HepG2 (cell line): ENCODE data around the gene FXR2. TPM values are rescaled to one million over a fixed set of nuclear protein-coding genes. Genes with fewer than 3 reads are reported as not detected.

Source experiments
- ATAC-seq: fragments of 200-7000 bp; cut with Tn5 transposase; 3 replicates; pipeline ENCODE4 v1.9.1; 2020; ENCODE audit warnings: mild to moderate bottlenecking, moderate library complexity
- BruUV-seq: library from RNA; stranded (reverse); fragments of 400-500 nt; replicated peaks from 2 replicates; lab custom pipeline; 2021; lab: Mats Ljungman, UMichigan
- CTCF ChIA-PET: fragments of 300-600 bp; formaldehyde crosslinking; extraction: SDS; loops from one replicate; lab custom pipeline; 2021; ENCODE audit warnings: low total read pairs, inconsistent platforms, low intra/inter-chr PET ratio; lab: Yijun Ruan, JAX
- POLR2A ChIA-PET: fragments of 350-600 bp; sonication (Branson Sonifier 250); formaldehyde crosslinking; loops from one replicate; lab custom pipeline; 2020; ENCODE audit warnings: antibody characterized with exemption, inconsistent platforms; lab: Yijun Ruan, JAX
- DNase-seq: peaks from one replicate; pipeline ENCODE4 v3.0.0-alpha.2; 2015; ENCODE audit warnings: low spot score
- FAIRE-seq: peaks from 3 replicates; lab custom pipeline; 2011; peaks lifted over from hg19 to GRCh38; lab: Jason Lieb, UNC
- H2AFZ ChIP-seq: one replicate; pipeline ENCODE4 v1.6.1; 2011; ENCODE audit warnings: low read length, inconsistent platforms
- H3K27ac ChIP-seq: fragments of 300-600 bp; 3 replicates; pipeline ENCODE4 v1.8.0; 2011; ENCODE audit warnings: mixed run types, mild to moderate bottlenecking, mixed read lengths, low read length, inconsistent platforms; ENCODE audit not compliant: insufficient read depth; ENCODE audit errors: extremely low read length
- H3K27me3 ChIP-seq, 2 experiments: fragments of 200-600 bp in 1 of 2; 2 replicates in 1 of 2; 3 replicates in 1 of 2; pipeline versions ENCODE4 v1.6.0 to v1.8.0; 2011; ENCODE audit warnings: low read length in 2 of 2, mild to moderate bottlenecking in 2 of 2, moderate library complexity in 2 of 2, inconsistent platforms in 1 of 2; ENCODE audit not compliant: insufficient read depth in 2 of 2, control insufficient read depth in 1 of 2
- H3K36me3 ChIP-seq, 2 experiments: fragments of 200-600 bp in 1 of 2; replicated peaks in 1 of 2; 2 replicates in 1 of 2; 3 replicates in 1 of 2; pipeline versions ENCODE4 v1.5.1 to v1.8.0; 2011; ENCODE audit warnings: low read length in 2 of 2, inconsistent platforms in 1 of 2; ENCODE audit not compliant: insufficient read depth in 2 of 2, control insufficient read depth in 1 of 2
- H3K4me1 ChIP-seq: 2 replicates; pipeline ENCODE4 v1.5.1; 2012; ENCODE audit warnings: low read length, inconsistent platforms; ENCODE audit not compliant: insufficient read depth
- H3K4me2 ChIP-seq: 2 replicates; pipeline ENCODE4 v1.6.0; 2011; ENCODE audit warnings: low read depth, low read length, inconsistent platforms
- H3K4me3 ChIP-seq, 3 experiments: fragments of 200-600 bp in 1 of 3; sonication (generic), shearing (Covaris generic) in 1 of 3; replicated peaks in 1 of 3; 2 replicates each; pipeline ENCODE4 v1.5.1; 2011 to 2016; ENCODE audit warnings: low read length in 3 of 3, inconsistent platforms in 2 of 3, low read depth in 2 of 3, mild to moderate bottlenecking in 2 of 3, control low read depth in 1 of 3, mixed read lengths in 1 of 3; ENCODE audit not compliant: insufficient read depth in 1 of 3
- H3K79me2 ChIP-seq: one replicate; pipeline ENCODE4 v1.6.1; 2011; ENCODE audit warnings: low read length, inconsistent platforms; ENCODE audit not compliant: insufficient read depth
- H3K9ac ChIP-seq: 2 replicates; pipeline ENCODE4 v1.6.0; 2011; ENCODE audit warnings: mild to moderate bottlenecking, low read depth, low read length, inconsistent platforms; ENCODE audit not compliant: insufficient read depth
- H3K9me3 ChIP-seq: 2 replicates; pipeline ENCODE4 v1.5.1; 2012; ENCODE audit warnings: mild to moderate bottlenecking, low read length
- H4K20me1 ChIP-seq: 2 replicates; pipeline ENCODE4 v1.6.0; 2011; ENCODE audit warnings: inconsistent platforms, mild to moderate bottlenecking, low read length, moderate library complexity; ENCODE audit not compliant: insufficient read depth
- HMG20B ChIP-seq: conservative IDR thresholded peaks from 2 replicates; pipeline ENCODE4 v1.6.1; 2016; ENCODE audit warnings: missing genetic modification reagents, missing compliant biosample characterization
- HNF4A ChIP-seq: sonication (generic); formaldehyde crosslinking; IDR thresholded peaks from 2 replicates; pipeline ENCODE4 v1.4.0; 2020; ENCODE audit warnings: missing genetic modification reagents
- HOXA9 ChIP-seq: sonication (generic); formaldehyde crosslinking; IDR thresholded peaks from 2 replicates; pipeline ENCODE4 v1.8.1; 2022; ENCODE audit warnings: missing genetic modification reagents, mild to moderate bottlenecking, moderate library complexity, borderline replicate concordance
- MEIS2 ChIP-seq: sonication (generic); formaldehyde crosslinking; IDR thresholded peaks from 2 replicates; pipeline ENCODE4 v1.9.0; 2021; ENCODE audit warnings: mild to moderate bottlenecking, missing genetic modification reagents
- MTF1 ChIP-seq: sonication (generic); formaldehyde crosslinking; IDR thresholded peaks from 2 replicates; pipeline ENCODE4 v1.5.0; 2020; ENCODE audit warnings: missing genetic modification reagents
- PHB2 ChIP-seq: fragments of 450-650 bp; IDR thresholded peaks from 2 replicates; pipeline ENCODE4 v1.6.1; 2018; ENCODE audit not compliant: partially characterized antibody
- PLRG1 ChIP-seq: fragments of 450-650 bp; conservative IDR thresholded peaks from 2 replicates; pipeline ENCODE4 v1.6.1; 2016
- SNAPC2 ChIP-seq: sonication (generic); formaldehyde crosslinking; IDR thresholded peaks from 2 replicates; pipeline ENCODE4 v1.8.1; 2022; ENCODE audit warnings: mild to moderate bottlenecking, missing genetic modification reagents
- SOX13 ChIP-seq, 3 experiments: fragments of 450-650 bp in 1 of 3; sonication (generic) in 1 of 3; formaldehyde crosslinking in 1 of 3; IDR thresholded peaks in 2 of 3; conservative IDR thresholded peaks in 1 of 3; 2 replicates each; pipeline versions ENCODE4 v1.5.0 to v1.6.1; 2016 to 2020; ENCODE audit warnings: antibody characterized with exemption in 1 of 3, mild to moderate bottlenecking in 1 of 3, missing compliant biosample characterization in 1 of 3, missing genetic modification reagents in 1 of 3, moderate library complexity in 1 of 3
- STAG1 ChIP-seq: sonication (generic); formaldehyde crosslinking; IDR thresholded peaks from 2 replicates; pipeline ENCODE4 v1.4.0; 2020; ENCODE audit warnings: missing genetic modification reagents
- ZFX ChIP-seq: sonication (generic); formaldehyde crosslinking; IDR thresholded peaks from 2 replicates; pipeline ENCODE4 v1.4.0; 2020; ENCODE audit warnings: mild to moderate bottlenecking, low read depth, missing genetic modification reagents, moderate library complexity
- ZNF224 ChIP-seq: sonication (generic); formaldehyde crosslinking; IDR thresholded peaks from 2 replicates; pipeline ENCODE4 v1.5.0; 2020; ENCODE audit warnings: mild to moderate bottlenecking, missing genetic modification reagents
- ZNF563 ChIP-seq: sonication (generic); formaldehyde crosslinking; IDR thresholded peaks from 2 replicates; pipeline ENCODE4 v1.8.0; 2022; ENCODE audit warnings: mild to moderate bottlenecking, moderate library complexity, missing genetic modification reagents
- ZNF598 ChIP-seq: sonication (generic); formaldehyde crosslinking; IDR thresholded peaks from 2 replicates; pipeline ENCODE4 v1.5.1; 2020; ENCODE audit warnings: mild to moderate bottlenecking, missing genetic modification reagents, borderline replicate concordance
- ZNF616 ChIP-seq: sonication (generic); formaldehyde crosslinking; IDR thresholded peaks from 2 replicates; pipeline ENCODE4 v1.5.0; 2020; ENCODE audit warnings: low read depth, mild to moderate bottlenecking, missing genetic modification reagents
- WGBS: methylation state at CpG from one replicate; pipeline ENCODE4 v1.1.6; 2017; ENCODE audit warnings: low lambda C conversion rate; 5-methylcytosine and 5-hydroxymethylcytosine counted together
- in situ Hi-C: cut with HindIII; loops from 2 replicates; pipeline ENCODE4 v1.10.0; 2017; ENCODE audit warnings: low pct_unique_long_range_greater_than_20kb; ENCODE audit not compliant: extremely low pct_ligation_motif_present
- intact Hi-C: fragments of 100-400 bp; cut with micrococcal nuclease; formaldehyde crosslinking; loops from one replicate; pipeline ENCODE4 v1.10.0; 2022; ENCODE audit not compliant: unreplicated experiment
- polyA plus RNA-seq, 8 experiments: library from polyadenylated mRNA; depleted of rRNA in 3 of 8; stranded (reverse) in 7 of 8; unstranded in 1 of 8; fragments of >200 nt; fragmentation: Illumina TruSeq in 4 of 8; extraction: Trizol in 4 of 8; gene quantifications; 2 replicates each; pipeline versions ENCODE4 v1.2.1 to v1.2.3, GENCODE V29; 2011 to 2016; ENCODE audit warnings: low read depth in 4 of 8, missing spikeins in 1 of 8, mixed read lengths in 1 of 8; ENCODE audit not compliant: insufficient read depth in 1 of 8
- total RNA-seq, 5 experiments: library from RNA; depleted of rRNA; stranded (reverse); fragments of >200 nt; fragmentation: Illumina TruSeq; extraction: Trizol; gene quantifications; 2 replicates each; pipeline ENCODE4 v1.2.3, GENCODE V29; 2016; ENCODE audit warnings: low read depth in 1 of 5
- TF ChIP-seq, protein P1 (sequence below): sonication (generic); formaldehyde crosslinking; IDR thresholded peaks from 2 replicates; pipeline ENCODE4 v1.5.0; 2020; ENCODE audit warnings: mild to moderate bottlenecking, missing genetic modification reagents, moderate library complexity

FXR2 gene
- total and polyA plus RNA-seq, 2 of the 13 experiments (the other 11 are each of a cell fraction or from before 2014, with no cell fraction given), result 20.9 to 24.4 TPM

- TF ChIP-seq SNAPC2 (CRISPR knock-in tag), result no peak
- no peak for TF ChIP-seq ZNF224 (CRISPR knock-in tag)
- no peak for TF ChIP-seq ZFX (CRISPR knock-in tag)
- TF ChIP-seq ZNF598 (CRISPR knock-in tag), result no peak
- no peak for TF ChIP-seq HMG20B
- TF ChIP-seq ZNF616 (CRISPR knock-in tag), result no peak
- TF ChIP-seq STAG1 (CRISPR knock-in tag), result peak; percentile 27; the same call in 1 of the 2 replicates
- TF ChIP-seq MEIS2 (CRISPR knock-in tag), result 0 out of 2 replicates have a peak, but pooled peaks have one; percentile 12
- no peak for TF ChIP-seq HOXA9 (CRISPR knock-in tag)
- TF ChIP-seq, protein P1, sequence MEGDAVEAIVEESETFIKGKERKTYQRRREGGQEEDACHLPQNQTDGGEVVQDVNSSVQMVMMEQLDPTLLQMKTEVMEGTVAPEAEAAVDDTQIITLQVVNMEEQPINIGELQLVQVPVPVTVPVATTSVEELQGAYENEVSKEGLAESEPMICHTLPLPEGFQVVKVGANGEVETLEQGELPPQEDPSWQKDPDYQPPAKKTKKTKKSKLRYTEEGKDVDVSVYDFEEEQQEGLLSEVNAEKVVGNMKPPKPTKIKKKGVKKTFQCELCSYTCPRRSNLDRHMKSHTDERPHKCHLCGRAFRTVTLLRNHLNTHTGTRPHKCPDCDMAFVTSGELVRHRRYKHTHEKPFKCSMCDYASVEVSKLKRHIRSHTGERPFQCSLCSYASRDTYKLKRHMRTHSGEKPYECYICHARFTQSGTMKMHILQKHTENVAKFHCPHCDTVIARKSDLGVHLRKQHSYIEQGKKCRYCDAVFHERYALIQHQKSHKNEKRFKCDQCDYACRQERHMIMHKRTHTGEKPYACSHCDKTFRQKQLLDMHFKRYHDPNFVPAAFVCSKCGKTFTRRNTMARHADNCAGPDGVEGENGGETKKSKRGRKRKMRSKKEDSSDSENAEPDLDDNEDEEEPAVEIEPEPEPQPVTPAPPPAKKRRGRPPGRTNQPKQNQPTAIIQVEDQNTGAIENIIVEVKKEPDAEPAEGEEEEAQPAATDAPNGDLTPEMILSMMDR (CRISPR knock-in tag), result peak; percentile 39
- TF ChIP-seq PLRG1, result no peak
- TF ChIP-seq HNF4A (CRISPR knock-in tag), result 0 out of 2 replicates have a peak, but pooled peaks have one; percentile 44
- TF ChIP-seq MTF1, result no peak
- no peak for TF ChIP-seq SOX13 (IDR thresholded peaks at IDR 0.05)
- TF ChIP-seq SOX13 (CRISPR knock-in tag; conservative IDR thresholded peaks at IDR 0.05 in 1 of 2, IDR thresholded peaks at IDR 0.05 in 1 of 2), result no peak
- TF ChIP-seq PHB2, result no peak
- no peak for TF ChIP-seq ZNF563 (CRISPR knock-in tag)
- FAIRE-seq (no peak), ATAC-seq (peak; percentile 64), DNase-seq (peak; percentile 42)
- BruUV-seq, result no TSS peak
- Histone ChIP-seq H3K9me3 (no peaks in the 10 kb centered on the region), H2AFZ (no peak overlapping the region), H3K9ac (no peak overlapping the region), H3K27me3 (no peaks in the 10 kb centered on the region; a peak in 1 of 5 replicates), H3K27ac (no peak overlapping the region), H3K79me2 (no peaks in the 10 kb centered on the region), H4K20me1 (no peaks in the 10 kb centered on the region), H3K4me1 (peaks cover 53% of the 10 kb centered on the region), H3K4me2 (peak overlapping the region; percentile 86; the same call in 1 of the 2 replicates), H3K36me3 (no peaks in the 10 kb centered on the region), H3K4me3 (no peak overlapping the region)
- POLR2A ChIA-PET, result interaction anchor here (1.3 to 4.4 kb wide), 4 partner anchors 18 to 54 kb away, joined by 4 to 56 read pairs (median 14); partner anchors contain the start of genes ATP1B2, CD68, FXR2 and TP53
- in situ Hi-C loops, result loop anchor here (5.0 kb wide), 2 partner anchors 54 to 84 kb away; partner anchors contain the start of genes DNAH2, TP53 and WRAP53
- intact Hi-C loops, result loop anchor here (5.0 kb wide), 2 partner anchors 39 to 54 kb away; partner anchors contain the start of genes TP53 and WRAP53
- 14% methylated on average over 2 of the region's 2 CpGs for WGBS
- CTCF ChIA-PET, result interaction anchor here (0.7 to 2.5 kb wide), 3 partner anchors 40 to 55 kb away, joined by 3 to 12 read pairs (median 5); partner anchors contain the start of genes TP53 and WRAP53
These were observed 18.4 kb upstream of the FXR2 start for GRCh38 chr17:7633093-7633492.
